HFFc6 (cell line): ENCODE results near the gene OXCT2. TPM values are rescaled to one million over a fixed set of nuclear protein-coding genes. Genes with fewer than 3 reads are reported as not detected.

Source experiments
- DNase-seq: peaks from one replicate; pipeline ENCODE4 v3.0.0-alpha.2; 2018
- H3K27ac Mint-ChIP-seq: 2 replicates; pipeline ENCODE4 v1.8.0; 2020; ENCODE audit warnings: mild to moderate bottlenecking, mixed read lengths
- H3K27me3 Mint-ChIP-seq: 2 replicates; pipeline ENCODE4 v1.8.0; 2021; ENCODE audit warnings: mild to moderate bottlenecking, moderate library complexity, mixed read lengths; ENCODE audit not compliant: insufficient read depth
- H3K36me3 Mint-ChIP-seq: 2 replicates; pipeline ENCODE4 v1.8.0; 2021; ENCODE audit warnings: low read depth, mixed read lengths
- H3K4me1 Mint-ChIP-seq: 2 replicates; pipeline ENCODE4 v1.8.0; 2020; ENCODE audit warnings: low read depth, mixed read lengths
- H3K4me3 Mint-ChIP-seq: 2 replicates; pipeline ENCODE4 v1.8.0; 2020; ENCODE audit warnings: mild to moderate bottlenecking, moderate library complexity, mixed read lengths
- H3K9me3 Mint-ChIP-seq: 2 replicates; pipeline ENCODE4 v1.8.0; 2020; ENCODE audit warnings: mild to moderate bottlenecking, mixed read lengths
- CTCF ChIP-seq: fragments of 200-600 bp; sonication (generic); IDR thresholded peaks from 2 replicates; pipeline ENCODE4 v1.5.0; 2021; ENCODE audit warnings: antibody characterized with exemption, mild to moderate bottlenecking
- total RNA-seq, 6 experiments: library from RNA; stranded (reverse); fragmentation: NEBNext Ultra II Directional; extraction: Animal tissue kit (Norgen Biotek cat#: 25700); gene quantifications; 2 replicates in 1 of 6; 3 replicates in 5 of 6; pipeline ENCODE4 v1.2.3, GENCODE V29; 2021

OXCT2 gene
- total RNA-seq, 6 experiments from 2014 or later: 0.81 to 2.3 (median 1.4) TPM

GRCh38 chr1:39808784-39809517 is 37.8 kb upstream of the OXCT2 start:
- no peaks in the 10 kb centered on the region for H3K36me3 Mint-ChIP-seq
- TF ChIP-seq CTCF: no peak

GRCh38 chr1:39805385-39805784 is 34.2 kb upstream of the OXCT2 start:
- peaks cover 22% of the 10 kb centered on the region for H3K27me3 Mint-ChIP-seq
- DNase-seq: no peak
- peaks cover 6% of the 10 kb centered on the region for H3K4me1 Mint-ChIP-seq
- H3K27ac Mint-ChIP-seq: no peak overlapping the region
- H3K9me3 Mint-ChIP-seq: peaks cover 4% of the 10 kb centered on the region; the same call in 1 of the 2 replicates
- no peak overlapping the region for H3K4me3 Mint-ChIP-seq
- H3K36me3 Mint-ChIP-seq: no peaks in the 10 kb centered on the region
- TF ChIP-seq CTCF: no peak

More at GRCh38 chr1:39808784-39809517, 37.8 kb upstream of the OXCT2 start:
- Mint-ChIP-seq H3K27ac (no peak overlapping the region), H3K9me3 (peaks cover 4% of the 10 kb centered on the region; the same call in 1 of the 2 replicates), H3K4me1 (no peaks in the 10 kb centered on the region), H3K27me3 (peaks cover 41% of the 10 kb centered on the region), H3K4me3 (no peak overlapping the region)
- DNase-seq: no peak

GRCh38 chr1:39802496-39803260 is 31.5 kb upstream of the OXCT2 start:
- peaks cover 4% of the 10 kb centered on the region; the same call in 1 of the 2 replicates for H3K9me3 Mint-ChIP-seq
- TF ChIP-seq CTCF: no peak
- no peak overlapping the region for H3K4me3 Mint-ChIP-seq
- peaks cover 15% of the 10 kb centered on the region for H3K27me3 Mint-ChIP-seq
- no peaks in the 10 kb centered on the region for H3K36me3 Mint-ChIP-seq
- peaks cover 21% of the 10 kb centered on the region for H3K4me1 Mint-ChIP-seq
- no peak for DNase-seq
- H3K27ac Mint-ChIP-seq: no peak overlapping the region

GRCh38 chr1:39800471-39800835 is 29.3 kb upstream of the OXCT2 start:
- no peak overlapping the region for H3K27ac Mint-ChIP-seq
- H3K36me3 Mint-ChIP-seq: no peaks in the 10 kb centered on the region

More at GRCh38 chr1:39800471-39800835, 29.3 kb upstream of the OXCT2 start:
- Mint-ChIP-seq H3K27me3 (peaks cover 13% of the 10 kb centered on the region), H3K4me3 (no peak overlapping the region), H3K9me3 (peaks cover under 1% of the 10 kb centered on the region; the same call in 1 of the 2 replicates), H3K4me1 (peaks cover 21% of the 10 kb centered on the region)
- no peak for DNase-seq
- no peak for TF ChIP-seq CTCF
